Measurements from ENCODE around the gene CCDC50. TPM values are rescaled to one million over a fixed set of nuclear protein-coding genes. Genes with fewer than 3 reads are reported as not detected.

The CCDC50 gene
- polyA plus RNA-seq, 1 donor (not counting 4 experiments of a cell fraction or from before 2014, with no cell fraction given), result 54.8 TPM

- peaks cover 54% of the 10 kb centered on the region for H3K4me1 ChIP-seq (ENCODE audit: control insufficient read depth, extremely low read depth, insufficient read depth, low read length)
- no peak for FAIRE-seq
Observed at GRCh38 chr3:191362524-191363090, 33.4 kb downstream of the CCDC50 start.

GRCh38 chr3:191363221-191363620 lies 34.0 kb downstream of the CCDC50 start:
- peaks cover 3 to 12% of the 10 kb centered on the region in 2 experiments for H3K36me3 ChIP-seq (ENCODE audit: control insufficient read depth in 2 of 2, extremely low read depth in 1 of 2, insufficient read depth in 2 of 2, low read length in 2 of 2)
- TF ChIP-seq EZH2 (IDR thresholded peaks at IDR 0.05; ENCODE audit: low read length) (no peak), CTCF (optimal IDR thresholded peaks at IDR 0.05 in 1 of 3, IDR thresholded peaks at IDR 0.05 in 1 of 3, conservative IDR thresholded peaks at IDR 0.05 in 1 of 3; ENCODE audit: extremely low read depth in 1 of 3, insufficient read depth in 2 of 3, low read length in 3 of 3) (no peak)
- no peak for FAIRE-seq

More at GRCh38 chr3:191362524-191363090, 33.4 kb downstream of the CCDC50 start:
- dilution Hi-C loops (cut with MboI; ENCODE audit: extremely low pct_ligation_motif_present, low sequenced_read_pairs), result no loop called here
- H3K79me2 ChIP-seq (ENCODE audit: control insufficient read depth, insufficient read depth, low read length), result peaks cover 9% of the 10 kb centered on the region
- H3K9ac ChIP-seq (ENCODE audit: control insufficient read depth, extremely low read depth, insufficient read depth, low read length), result no peak overlapping the region
- no peaks in the 10 kb centered on the region for H3K9me1 ChIP-seq (ENCODE audit: control insufficient read depth, extremely low read depth, insufficient read depth, low read length)
- peak overlapping the region; percentile 10 for H3K27ac ChIP-seq (ENCODE audit: control insufficient read depth, insufficient read depth, low read length)
- no peak overlapping the region for H2AFZ ChIP-seq (ENCODE audit: control insufficient read depth, low read length)
- peaks cover 3 to 12% of the 10 kb centered on the region in 2 experiments for H3K36me3 ChIP-seq (ENCODE audit: control insufficient read depth in 2 of 2, extremely low read depth in 1 of 2, insufficient read depth in 2 of 2, low read length in 2 of 2)
- H3K27me3 ChIP-seq (ENCODE audit: control insufficient read depth, extremely low read depth, insufficient read depth, low read length), result no peaks in the 10 kb centered on the region
- no peak overlapping the region for H3K4me3 ChIP-seq (ENCODE audit: control insufficient read depth in 2 of 3, extremely low read depth in 1 of 3, insufficient read depth in 2 of 3, low read depth in 1 of 3, low read length in 3 of 3)
- H3K9me3 ChIP-seq (ENCODE audit: control insufficient read depth, low read depth, low read length), result no peaks in the 10 kb centered on the region
- DNase-seq (ENCODE audit: low read depth, low spot score), result no peak
- TF ChIP-seq EZH2 (IDR thresholded peaks at IDR 0.05; ENCODE audit: low read length) (no peak), CTCF (optimal IDR thresholded peaks at IDR 0.05 in 1 of 3, IDR thresholded peaks at IDR 0.05 in 1 of 3, conservative IDR thresholded peaks at IDR 0.05 in 1 of 3; ENCODE audit: extremely low read depth in 1 of 3, insufficient read depth in 2 of 3, low read length in 3 of 3) (no peak)
- no peaks in the 10 kb centered on the region for H4K20me1 ChIP-seq (ENCODE audit: control insufficient read depth, extremely low read depth, insufficient read depth, low read length)
- no peak overlapping the region for H3K4me2 ChIP-seq (ENCODE audit: control insufficient read depth, extremely low read depth, insufficient read depth, low read depth, low read length)

More at GRCh38 chr3:191363221-191363620, 34.0 kb downstream of the CCDC50 start:
- no peak overlapping the region for H2AFZ ChIP-seq (ENCODE audit: control insufficient read depth, low read length)
- no peak overlapping the region for H3K9ac ChIP-seq (ENCODE audit: control insufficient read depth, extremely low read depth, insufficient read depth, low read length)
- H3K4me1 ChIP-seq (ENCODE audit: control insufficient read depth, extremely low read depth, insufficient read depth, low read length), result peaks cover 48% of the 10 kb centered on the region
- DNase-seq (ENCODE audit: low read depth, low spot score), result no peak
- H3K9me1 ChIP-seq (ENCODE audit: control insufficient read depth, extremely low read depth, insufficient read depth, low read length), result no peaks in the 10 kb centered on the region
- peaks cover 7% of the 10 kb centered on the region for H3K79me2 ChIP-seq (ENCODE audit: control insufficient read depth, insufficient read depth, low read length)
- H3K4me2 ChIP-seq (ENCODE audit: control insufficient read depth, extremely low read depth, insufficient read depth, low read depth, low read length), result peak overlapping the region; percentile 47
- no peaks in the 10 kb centered on the region for H4K20me1 ChIP-seq (ENCODE audit: control insufficient read depth, extremely low read depth, insufficient read depth, low read length)
- H3K27ac ChIP-seq (ENCODE audit: control insufficient read depth, insufficient read depth, low read length), result peak overlapping the region; percentile 10
- dilution Hi-C loops (cut with MboI; ENCODE audit: extremely low pct_ligation_motif_present, low sequenced_read_pairs), result no loop called here
- no peaks in the 10 kb centered on the region for H3K27me3 ChIP-seq (ENCODE audit: control insufficient read depth, extremely low read depth, insufficient read depth, low read length)
- H3K4me3 ChIP-seq (ENCODE audit: control insufficient read depth in 2 of 3, extremely low read depth in 1 of 3, insufficient read depth in 2 of 3, low read depth in 1 of 3, low read length in 3 of 3), result no peak overlapping the region
- H3K9me3 ChIP-seq (ENCODE audit: control insufficient read depth, low read depth, low read length), result no peaks in the 10 kb centered on the region
